Kidney (tissue), 14 donors: Measurements from ENCODE around the gene LRPAP1. TPM values are rescaled to one million over a fixed set of nuclear protein-coding genes. Genes with fewer than 3 reads are reported as not detected.

ENCODE experiments used
- DNase-seq, 5 donors: peaks; one replicate each; pipeline ENCODE4 v3.0.0-alpha.2; 2013 to 2020
- FAIRE-seq: peaks from 2 replicates; lab custom pipeline; 2012; peaks lifted over from hg19 to GRCh38; lab: Jason Lieb, UNC
- H3K27ac ChIP-seq, 2 donors: one replicate each; pipeline ENCODE4 v1.7.0; 2013; ENCODE audit warnings: low read depth in 2 of 2, low read length in 2 of 2, inconsistent platforms in 1 of 2
- H3K27me3 ChIP-seq: one replicate; pipeline ENCODE4 v1.7.1; 2013; ENCODE audit warnings: low read length, inconsistent platforms; ENCODE audit not compliant: control insufficient read depth, insufficient read depth
- H3K36me3 ChIP-seq, 3 donors: one replicate each; pipeline versions ENCODE4 v1.7.0 to v1.7.1; 2013; ENCODE audit warnings: low read length in 3 of 3, control low read depth in 1 of 3, inconsistent platforms in 1 of 3; ENCODE audit not compliant: insufficient read depth in 3 of 3, control insufficient read depth in 2 of 3
- H3K4me1 ChIP-seq, 3 donors: one replicate each; pipeline versions ENCODE4 v1.7.0 to v1.7.1; 2013; ENCODE audit warnings: low read length in 3 of 3, inconsistent platforms in 1 of 3, low read depth in 1 of 3; ENCODE audit not compliant: control insufficient read depth in 2 of 3, insufficient read depth in 2 of 3
- H3K4me3 ChIP-seq, 3 donors: one replicate each; pipeline versions ENCODE4 v1.7.0 to v1.8.1; 2013; ENCODE audit warnings: low read length in 3 of 3, control low read depth in 1 of 3, inconsistent platforms in 1 of 3
- H3K9ac ChIP-seq, 3 donors: one replicate each; pipeline versions ENCODE4 v1.7.0 to v1.7.1; 2013; ENCODE audit warnings: low read length in 3 of 3, control low read depth in 1 of 3, inconsistent platforms in 1 of 3
- H3K9me3 ChIP-seq, 3 donors: one replicate each; pipeline versions ENCODE4 v1.7.0 to v1.7.1; 2013; ENCODE audit warnings: low read length in 3 of 3, control low read depth in 1 of 3, inconsistent platforms in 1 of 3; ENCODE audit not compliant: control insufficient read depth in 2 of 3, insufficient read depth in 1 of 3
- CTCF ChIP-seq: IDR thresholded peaks from 3 replicates; pipeline ENCODE4 v1.5.1; 2012; ENCODE audit warnings: mild to moderate bottlenecking, moderate library complexity, borderline replicate concordance; ENCODE audit not compliant: insufficient read depth; ENCODE audit errors: extremely low read depth
- intact Hi-C: fragments of 100-400 bp; cut with DNase I; formaldehyde crosslinking; loops from one replicate; pipeline ENCODE4 v1.11.1; 2022
- polyA plus RNA-seq: library from polyadenylated mRNA; stranded (reverse); fragments of 350-450 nt; fragmentation: Illumina TruSeq; extraction: RNeasy Lipid Tissue Mini Kit (QIAGEN cat#74804); gene quantifications from one replicate; pipeline ENCODE4 v1.2.3, GENCODE V29; 2014; ENCODE audit warnings: low read depth, low replicate concordance; ENCODE audit not compliant: insufficient read depth
- total RNA-seq: library from RNA; stranded (reverse); fragmentation: NEBNext Ultra II Directional; extraction: Animal tissue kit (Norgen Biotek cat#: 25700); gene quantifications from one replicate; pipeline ENCODE4 v1.2.1, GENCODE V29; 2021
- donor health status: control.
- donor health status: control.
- donor health status: control.
- donor health status: control.
- donor health status: control.
- donor health status: DM: yes; HTN: yes; CAD: no.
- donor health status: Normal renal cell carcinoma (clear cell type).

LRPAP1 gene
- total and polyA plus RNA-seq, 2 donors from 2014 or later, result 204 to 373 TPM

GRCh38 chr4:3479358-3480101 is 52.7 kb downstream of the LRPAP1 start:
- Histone ChIP-seq H3K27me3 (no peaks in the 10 kb centered on the region), H3K9me3 (no peaks in the 10 kb centered on the region), H3K4me3 (no peak overlapping the region), H3K9ac (no peak overlapping the region), H3K36me3 (no peaks in the 10 kb centered on the region), H3K27ac (no peak overlapping the region), H3K4me1 (peaks cover 0 to 5% (median 0%) of the 10 kb centered on the region in 3 donors)
- intact Hi-C loops, result no loop called here
- no peak for TF ChIP-seq CTCF
- DNase-seq, result no peak
- FAIRE-seq, result no peak

GRCh38 chr4:3478446-3479357 is 53.5 kb downstream of the LRPAP1 start:
- Histone ChIP-seq H3K27ac (no peak overlapping the region), H3K9me3 (no peaks in the 10 kb centered on the region), H3K36me3 (no peaks in the 10 kb centered on the region), H3K4me1 (no peaks in the 10 kb centered on the region), H3K9ac (no peak overlapping the region), H3K27me3 (no peaks in the 10 kb centered on the region), H3K4me3 (no peak overlapping the region)
- intact Hi-C loops, result no loop called here
- DNase-seq (peak in 1 of 5 donors; percentile 64), FAIRE-seq (no peak)
- TF ChIP-seq CTCF, result no peak

GRCh38 chr4:3477750-3478430 is 54.3 kb downstream of the LRPAP1 start:
- no peak overlapping the region for H3K4me3 ChIP-seq
- DNase-seq (peak in 1 of 5 donors; percentile 39), FAIRE-seq (no peak)
- H3K9ac ChIP-seq, result no peak overlapping the region
- H3K4me1 ChIP-seq, result no peaks in the 10 kb centered on the region
- TF ChIP-seq CTCF, result no peak
- intact Hi-C loops, result no loop called here
- H3K36me3 ChIP-seq, result no peaks in the 10 kb centered on the region
- no peaks in the 10 kb centered on the region for H3K27me3 ChIP-seq
- no peaks in the 10 kb centered on the region for H3K9me3 ChIP-seq
- no peak overlapping the region for H3K27ac ChIP-seq
